K562 (cell line): ENCODE measurements around the gene NRGN. TPM values are rescaled to one million over a fixed set of nuclear protein-coding genes. Genes with fewer than 3 reads are reported as not detected.

Source experiments
- ATAC-seq: fragments of 200-7000 bp; cut with Tn5 transposase; 3 replicates; pipeline ENCODE4 v1.9.1; 2020; ENCODE audit warnings: moderate library complexity
- BruUV-seq: library from RNA; stranded (reverse); fragments of 400-500 nt; replicated peaks from 2 replicates; lab custom pipeline; 2021; lab: Mats Ljungman, UMichigan
- CTCF ChIA-PET: fragments of 300-600 bp; formaldehyde crosslinking; extraction: SDS; loops from one replicate; lab custom pipeline; 2021; ENCODE audit warnings: low intra/inter-chr PET ratio; lab: Yijun Ruan, JAX
- POLR2A ChIA-PET: fragments of 300-600, 350-650 bp; sonication (Branson Sonifier 250); formaldehyde crosslinking; extraction: SDS; loops from one replicate; lab custom pipeline; 2021; ENCODE audit warnings: antibody characterized with exemption, inconsistent platforms; lab: Yijun Ruan, JAX
- DNase-seq, 4 experiments: peaks; one replicate each; pipeline versions ENCODE4 v3.0.0 to v3.0.0-alpha.2; 2011 to 2018; ENCODE audit warnings: low spot score in 3 of 4, mixed read lengths in 3 of 4; ENCODE audit errors: extremely low read depth in 1 of 4
- FAIRE-seq: peaks from 2 replicates; lab custom pipeline; 2011; peaks lifted over from hg19 to GRCh38; lab: Jason Lieb, UNC
- H2AFZ ChIP-seq: 2 replicates; pipeline ENCODE4 v1.6.0; 2011; ENCODE audit warnings: low read depth, low read length, control low read depth, inconsistent platforms
- H3K27ac ChIP-seq: fragments of 200-600 bp; 3 replicates; pipeline ENCODE4 v1.8.0; 2011; ENCODE audit warnings: low read depth, mild to moderate bottlenecking, control low read depth, inconsistent platforms, low read length, moderate library complexity, mixed read lengths; ENCODE audit errors: extremely low read depth
- H3K27me3 ChIP-seq, 2 experiments: fragments of 300-600 bp in 1 of 2; 2 replicates in 1 of 2; 3 replicates in 1 of 2; pipeline versions ENCODE4 v1.6.0 to v1.8.0; 2011; ENCODE audit warnings: inconsistent platforms in 2 of 2, low read length in 2 of 2, mild to moderate bottlenecking in 1 of 2, mixed read lengths in 1 of 2, moderate library complexity in 1 of 2; ENCODE audit not compliant: control insufficient read depth in 2 of 2, insufficient read depth in 2 of 2
- H3K36me3 ChIP-seq: fragments of 300-600 bp; 3 replicates; pipeline ENCODE4 v1.8.0; 2011; ENCODE audit warnings: mild to moderate bottlenecking, low read length, inconsistent platforms; ENCODE audit not compliant: control insufficient read depth, insufficient read depth
- H3K4me1 ChIP-seq, 2 experiments: fragments of 200-600 bp in 1 of 2; replicated peaks in 1 of 2; 2 replicates in 1 of 2; 3 replicates in 1 of 2; pipeline versions ENCODE4 v1.5.1 to v1.8.0; 2011; ENCODE audit warnings: inconsistent platforms in 2 of 2, low read length in 2 of 2, mild to moderate bottlenecking in 1 of 2, mixed read lengths in 1 of 2, moderate library complexity in 1 of 2; ENCODE audit not compliant: control insufficient read depth in 2 of 2, insufficient read depth in 2 of 2
- H3K4me2 ChIP-seq: 2 replicates; pipeline ENCODE4 v1.6.1; 2011; ENCODE audit warnings: low read length, control low read depth, inconsistent platforms, mixed read lengths; ENCODE audit not compliant: insufficient read depth
- H3K4me3 ChIP-seq: fragments of 200-600 bp; sonication (generic), shearing (Covaris generic); 2 replicates; pipeline ENCODE4 v1.5.1; 2016; ENCODE audit warnings: control low read depth, inconsistent platforms
- H3K79me2 ChIP-seq: fragments of 200-600 bp; 3 replicates; pipeline ENCODE4 v1.8.0; 2011; ENCODE audit warnings: low read length, inconsistent platforms; ENCODE audit not compliant: control insufficient read depth, insufficient read depth
- H3K9ac ChIP-seq, 2 experiments: 2 replicates each; pipeline versions ENCODE4 v1.6.0 to v1.6.1; 2011; ENCODE audit warnings: low read depth in 2 of 2, low read length in 2 of 2, control low read depth in 1 of 2, inconsistent platforms in 1 of 2, mild to moderate bottlenecking in 1 of 2, mixed read lengths in 1 of 2; ENCODE audit not compliant: insufficient read depth in 1 of 2
- H3K9me1 ChIP-seq: one replicate; pipeline ENCODE4 v1.6.0; 2011; ENCODE audit warnings: inconsistent platforms, mild to moderate bottlenecking, low read length, moderate library complexity; ENCODE audit not compliant: control insufficient read depth, insufficient read depth
- H3K9me3 ChIP-seq: replicated peaks from 2 replicates; pipeline ENCODE4 v1.5.1; 2011; ENCODE audit warnings: low read depth, low read length, inconsistent platforms; ENCODE audit not compliant: control insufficient read depth, insufficient read depth
- H4K20me1 ChIP-seq: replicated peaks from 2 replicates; pipeline ENCODE4 v1.6.1; 2011; ENCODE audit warnings: low read length, inconsistent platforms, mixed read lengths; ENCODE audit not compliant: control insufficient read depth, insufficient read depth
- BHLHE40 ChIP-seq: IDR thresholded peaks from 2 replicates; pipeline ENCODE4 v1.6.1; 2011; ENCODE audit warnings: low read length, improper control_type of control experiment
- EGR1 ChIP-seq: fragments of 450-650 bp; conservative IDR thresholded peaks from 2 replicates; pipeline ENCODE4 v1.6.1; 2017; ENCODE audit warnings: mild to moderate bottlenecking
- HIVEP1 ChIP-seq: fragments of 250-450 bp; sonication (Bioruptor Pico); IDR thresholded peaks from 2 replicates; pipeline ENCODE4 v1.4.0; 2020; ENCODE audit warnings: mild to moderate bottlenecking
- MYBL2 ChIP-seq, 2 experiments: fragments of 450-650 bp in 1 of 2; sonication (generic) in 1 of 2; formaldehyde crosslinking in 1 of 2; IDR thresholded peaks; 2 replicates each; pipeline versions ENCODE4 v1.6.1 to v1.8.1; 2017 to 2022; ENCODE audit warnings: borderline replicate concordance in 1 of 2, inconsistent platforms in 1 of 2, low read depth in 1 of 2, mild to moderate bottlenecking in 1 of 2, missing genetic modification reagents in 1 of 2, moderate library complexity in 1 of 2
- NEUROD1 ChIP-seq: fragments of 150-350 bp; IDR thresholded peaks from 2 replicates; pipeline ENCODE4 v1.6.1; 2014; ENCODE audit warnings: borderline replicate concordance, low read length, low read depth; ENCODE audit not compliant: partially characterized antibody
- RAD51 ChIP-seq: fragments of 450-650 bp; IDR thresholded peaks from 2 replicates; pipeline ENCODE4 v1.7.1; 2016; ENCODE audit warnings: low read depth, mild to moderate bottlenecking, borderline replicate concordance
- RFX1 ChIP-seq: fragments of 450-650 bp; IDR thresholded peaks from 2 replicates; pipeline ENCODE4 v1.6.1; 2016; ENCODE audit warnings: mild to moderate bottlenecking, moderate library complexity
- WGBS: fragments of 100-300 bp; shearing (Covaris generic); methylation state at CpG from one replicate; pipeline ENCODE4 v1.1.6; 2016; ENCODE audit warnings: low coverage, mixed read lengths; ENCODE audit not compliant: insufficient coverage; ENCODE audit errors: missing lambda C conversion rate; 5-methylcytosine and 5-hydroxymethylcytosine counted together
- in situ Hi-C: fragments of 300-500 bp; cut with MboI; formaldehyde crosslinking; loops from 4 replicates; pipeline ENCODE4 v1.15.0; 2018; ENCODE audit warnings: inconsistent platforms, mixed read lengths
- intact Hi-C: fragments of 100-400 bp; cut with micrococcal nuclease; formaldehyde crosslinking; loops from 2 replicates; pipeline ENCODE4 v1.14.2; 2022
- polyA plus RNA-seq, 8 experiments: library from polyadenylated mRNA; depleted of rRNA in 4 of 8; stranded (reverse) in 5 of 8; unstranded in 3 of 8; fragments of >200 nt; fragmentation: Nextera tagmentation in 2 of 8; fragmentation: Illumina TruSeq in 1 of 8; extraction: Ambion mirVana in 2 of 8; extraction: Trizol in 1 of 8; gene quantifications; 2 replicates each; pipeline versions ENCODE4 v1.2.1 to v1.2.3, GENCODE V29; 2011 to 2014; ENCODE audit warnings: inconsistent platforms in 1 of 8, missing spikeins in 1 of 8
- total RNA-seq, 7 experiments: library from RNA; depleted of rRNA in 6 of 7; stranded (reverse); fragments of >200 nt in 6 of 7; fragmentation: Illumina TruSeq in 2 of 7; extraction: Trizol in 2 of 7; gene quantifications; 2 replicates each; pipeline versions ENCODE4 v1.2.1 to v1.2.3, GENCODE V29; 2011 to 2021; ENCODE audit warnings: low replicate concordance in 1 of 7
- TF ChIP-seq, protein P1 (sequence below): sonication (generic); formaldehyde crosslinking; IDR thresholded peaks from 2 replicates; pipeline ENCODE4 v1.8.1; 2022; ENCODE audit warnings: missing genetic modification reagents
- TF ChIP-seq, protein P2 (sequence below): IDR thresholded peaks from 2 replicates; pipeline ENCODE4 v1.6.1; 2012; ENCODE audit warnings: low read depth, low read length, improper control_type of control experiment, borderline replicate concordance

NRGN gene
- total and polyA plus RNA-seq, 9 of the 15 experiments (the other 6 are each of a cell fraction or from before 2014, with no cell fraction given) = 0.29 to 7.8 (median 3.5) TPM; not detected in 2

DNA sequence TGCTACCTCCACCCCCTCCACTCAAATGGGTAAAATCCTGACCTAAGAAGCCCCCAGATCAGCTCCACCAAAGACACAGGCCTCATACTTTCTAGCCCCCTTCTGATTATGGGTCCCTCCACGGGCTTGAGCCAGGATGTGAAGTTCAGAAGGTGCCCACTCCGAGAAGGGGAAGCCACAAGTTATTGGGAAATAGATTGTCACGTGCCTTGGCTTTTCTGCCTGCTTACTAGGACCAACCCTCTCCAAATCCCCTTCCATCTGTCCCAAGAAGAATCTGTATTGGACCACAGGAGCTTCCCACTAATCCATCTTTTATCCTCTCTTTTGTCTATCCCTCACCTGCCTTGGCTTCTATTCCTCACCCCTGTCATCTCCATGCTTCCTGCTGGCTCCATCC is 3.0 kb upstream of the NRGN start (continued):
- TF ChIP-seq MYBL2 (IDR thresholded peaks at IDR 0.05; ENCODE audit: low read depth) (no peak), MYBL2 (CRISPR knock-in tag; IDR thresholded peaks at IDR 0.05; ENCODE audit: borderline replicate concordance) (no peak), HIVEP1 (CRISPR knock-in tag) (no peak), BHLHE40 (peak; percentile 21; the same call in 1 of the 2 replicates)

GRCh38 chr11:124737638-124738305 is 2.0 kb upstream of the NRGN start:
- Histone ChIP-seq H3K36me3 (no peaks in the 10 kb centered on the region), H3K27ac (no peak overlapping the region), H3K4me1 (peaks cover 14 to 17% of the 10 kb centered on the region in 2 experiments; a peak in 4 of 5 replicates), H3K79me2 (no peaks in the 10 kb centered on the region), H3K4me3 (no peak overlapping the region), H3K4me2 (no peak overlapping the region; the same call in 1 of the 2 replicates), H3K9ac (no peak overlapping the region), H2AFZ (no peak overlapping the region), H3K9me1 (no peaks in the 10 kb centered on the region), H4K20me1 (0 out of 2 replicates have a peak, but pooled peaks cover 8% of the 10 kb centered on the region), H3K9me3 (no peaks in the 10 kb centered on the region), H3K27me3 (peaks cover 11 to 39% of the 10 kb centered on the region in 2 experiments; a peak in 4 of 5 replicates)
- BruUV-seq = no TSS peak
- ATAC-seq (no peak), DNase-seq (peak in 1 of 4 experiments; percentile 46), FAIRE-seq (no peak)
- TF ChIP-seq RFX1 = peak; percentile 76
- TF ChIP-seq, protein P1, sequence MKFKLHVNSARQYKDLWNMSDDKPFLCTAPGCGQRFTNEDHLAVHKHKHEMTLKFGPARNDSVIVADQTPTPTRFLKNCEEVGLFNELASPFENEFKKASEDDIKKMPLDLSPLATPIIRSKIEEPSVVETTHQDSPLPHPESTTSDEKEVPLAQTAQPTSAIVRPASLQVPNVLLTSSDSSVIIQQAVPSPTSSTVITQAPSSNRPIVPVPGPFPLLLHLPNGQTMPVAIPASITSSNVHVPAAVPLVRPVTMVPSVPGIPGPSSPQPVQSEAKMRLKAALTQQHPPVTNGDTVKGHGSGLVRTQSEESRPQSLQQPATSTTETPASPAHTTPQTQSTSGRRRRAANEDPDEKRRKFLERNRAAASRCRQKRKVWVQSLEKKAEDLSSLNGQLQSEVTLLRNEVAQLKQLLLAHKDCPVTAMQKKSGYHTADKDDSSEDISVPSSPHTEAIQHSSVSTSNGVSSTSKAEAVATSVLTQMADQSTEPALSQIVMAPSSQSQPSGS (CRISPR knock-in tag) = no peak
- TF ChIP-seq, protein P2, sequence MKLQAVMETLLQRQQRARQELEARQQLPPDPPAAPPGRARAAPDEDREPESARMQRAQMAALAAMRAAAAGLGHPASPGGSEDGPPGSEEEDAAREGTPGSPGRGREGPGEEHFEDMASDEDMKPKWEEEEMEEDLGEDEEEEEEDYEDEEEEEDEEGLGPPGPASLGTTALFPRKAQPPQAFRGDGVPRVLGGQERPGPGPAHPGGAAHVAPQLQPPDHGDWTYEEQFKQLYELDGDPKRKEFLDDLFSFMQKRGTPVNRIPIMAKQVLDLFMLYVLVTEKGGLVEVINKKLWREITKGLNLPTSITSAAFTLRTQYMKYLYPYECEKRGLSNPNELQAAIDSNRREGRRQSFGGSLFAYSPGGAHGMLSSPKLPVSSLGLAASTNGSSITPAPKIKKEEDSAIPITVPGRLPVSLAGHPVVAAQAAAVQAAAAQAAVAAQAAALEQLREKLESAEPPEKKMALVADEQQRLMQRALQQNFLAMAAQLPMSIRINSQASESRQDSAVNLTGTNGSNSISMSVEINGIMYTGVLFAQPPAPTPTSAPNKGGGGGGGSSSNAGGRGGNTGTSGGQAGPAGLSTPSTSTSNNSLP = no peak
- no peak for TF ChIP-seq NEUROD1
- peak; percentile 88 for TF ChIP-seq EGR1
- no peak for TF ChIP-seq RAD51
- CTCF ChIA-PET = no interaction called here
- POLR2A ChIA-PET = no interaction called here
- intact Hi-C loops (no loop called here), in situ Hi-C loops (no loop called here)
- 2% methylated on average over 7 of the region's 7 CpGs for WGBS
